KOPT-K1 (cell line): ENCODE data around the gene BPIFA1.

Experiments
- H3K27ac ChIP-seq: fragments of 200-600 bp; sonication (generic); 2 replicates; pipeline ENCODE4 v1.5.1; 2016; ENCODE audit warnings: antibody characterized with exemption, mild to moderate bottlenecking, low read depth, low read length; ENCODE audit not compliant: poor library complexity, severe bottlenecking
- H3K36me3 ChIP-seq: fragments of 200-600 bp; sonication (generic); 2 replicates; pipeline ENCODE4 v1.5.1; 2017; ENCODE audit warnings: antibody characterized with exemption, mild to moderate bottlenecking, low read length, moderate library complexity; ENCODE audit not compliant: insufficient read depth
- H3K9me3 ChIP-seq: fragments of 200-600 bp; sonication (generic); 2 replicates; pipeline ENCODE4 v1.5.1; 2017; ENCODE audit warnings: antibody characterized with exemption, low read length, mild to moderate bottlenecking; ENCODE audit not compliant: insufficient read depth, poor library complexity, severe bottlenecking

The BPIFA1 gene

GRCh38 chr20:33257237-33257636 is 21.4 kb downstream of the BPIFA1 start:
- H3K27ac ChIP-seq: no peak overlapping the region
- no peaks in the 10 kb centered on the region for H3K9me3 ChIP-seq
- no peaks in the 10 kb centered on the region for H3K36me3 ChIP-seq

- Histone ChIP-seq H3K36me3 (no peaks in the 10 kb centered on the region), H3K27ac (no peak overlapping the region), H3K9me3 (no peaks in the 10 kb centered on the region)
Observed at GRCh38 chr20:33259371-33259770, 23.6 kb downstream of the BPIFA1 start.

- Histone ChIP-seq H3K27ac (no peak overlapping the region), H3K36me3 (no peaks in the 10 kb centered on the region), H3K9me3 (peaks cover 15% of the 10 kb centered on the region)
Observed at GRCh38 chr20:33261465-33261864, 25.7 kb downstream of the BPIFA1 start.

- peaks cover 15% of the 10 kb centered on the region for H3K9me3 ChIP-seq
- no peaks in the 10 kb centered on the region for H3K36me3 ChIP-seq
- no peak overlapping the region for H3K27ac ChIP-seq
Observed at GRCh38 chr20:33262658-33263065, 26.9 kb downstream of the BPIFA1 start.

- peaks cover 15% of the 10 kb centered on the region for H3K9me3 ChIP-seq
- H3K36me3 ChIP-seq: no peaks in the 10 kb centered on the region
- H3K27ac ChIP-seq: no peak overlapping the region
Observed at GRCh38 chr20:33263784-33264183, 28.0 kb downstream of the BPIFA1 start.

- Histone ChIP-seq H3K9me3 (peaks cover 15% of the 10 kb centered on the region), H3K36me3 (no peaks in the 10 kb centered on the region), H3K27ac (no peak overlapping the region)
Observed at GRCh38 chr20:33267701-33268100, 31.9 kb downstream of the BPIFA1 start.

GRCh38 chr20:33272155-33272873 is 36.5 kb downstream of the BPIFA1 start:
- no peaks in the 10 kb centered on the region for H3K36me3 ChIP-seq
- H3K27ac ChIP-seq: no peak overlapping the region
- H3K9me3 ChIP-seq: no peaks in the 10 kb centered on the region

GRCh38 chr20:33273117-33273851 is 37.5 kb downstream of the BPIFA1 start:
- Histone ChIP-seq H3K36me3 (no peaks in the 10 kb centered on the region), H3K9me3 (no peaks in the 10 kb centered on the region), H3K27ac (no peak overlapping the region)

- no peaks in the 10 kb centered on the region for H3K9me3 ChIP-seq
- H3K36me3 ChIP-seq: no peaks in the 10 kb centered on the region
- H3K27ac ChIP-seq: no peak overlapping the region
Observed at GRCh38 chr20:33275215-33275614, 39.4 kb downstream of the BPIFA1 start.

- no peaks in the 10 kb centered on the region for H3K9me3 ChIP-seq
- H3K36me3 ChIP-seq: no peaks in the 10 kb centered on the region
Observed at GRCh38 chr20:33275871-33276270, 40.1 kb downstream of the BPIFA1 start.

GRCh38 chr20:33276303-33277113 is 40.7 kb downstream of the BPIFA1 start:
- H3K27ac ChIP-seq: no peak overlapping the region
- no peaks in the 10 kb centered on the region for H3K36me3 ChIP-seq
- H3K9me3 ChIP-seq: no peaks in the 10 kb centered on the region

More at GRCh38 chr20:33275871-33276270, 40.1 kb downstream of the BPIFA1 start:
- no peak overlapping the region for H3K27ac ChIP-seq

GRCh38 chr20:33277471-33278441 is 42.0 kb downstream of the BPIFA1 start:
- no peaks in the 10 kb centered on the region for H3K36me3 ChIP-seq

GRCh38 chr20:33278700-33279099 is 42.9 kb downstream of the BPIFA1 start:
- no peaks in the 10 kb centered on the region for H3K36me3 ChIP-seq
- H3K27ac ChIP-seq: no peak overlapping the region
- H3K9me3 ChIP-seq: no peaks in the 10 kb centered on the region

More at GRCh38 chr20:33277471-33278441, 42.0 kb downstream of the BPIFA1 start:
- H3K27ac ChIP-seq: no peak overlapping the region
- no peaks in the 10 kb centered on the region for H3K9me3 ChIP-seq

GRCh38 chr20:33279261-33279910 is 43.6 kb downstream of the BPIFA1 start:
- H3K36me3 ChIP-seq: no peaks in the 10 kb centered on the region
- no peaks in the 10 kb centered on the region for H3K9me3 ChIP-seq
- H3K27ac ChIP-seq: no peak overlapping the region
